GM23338 (cell line): ENCODE results near the gene CASP2.

Experiments used
- CTCF ChIP-seq, 2 experiments: fragments of 200-600 bp in 1 of 2; sonication (generic) in 1 of 2; conservative IDR thresholded peaks; 2 replicates each; pipeline versions ENCODE4 v1.5.1 to v1.6.1; 2016 to 2017; ENCODE audit warnings: antibody characterized with exemption in 2 of 2, low read depth in 2 of 2, mild to moderate bottlenecking in 2 of 2, moderate library complexity in 1 of 2
- ETS1 ChIP-seq: IDR thresholded peaks from 2 replicates; pipeline ENCODE4 v1.6.1; 2016; ENCODE audit warnings: antibody characterized with exemption
- EZH2 ChIP-seq: fragments of 200-600 bp; sonication (generic); IDR thresholded peaks from one replicate; pipeline ENCODE4 v1.8.0; 2017; ENCODE audit warnings: antibody characterized with exemption, mild to moderate bottlenecking, low read depth; ENCODE audit not compliant: unreplicated experiment
- EZH2phosphoT487 ChIP-seq: fragments of 200-600 bp; sonication (generic); IDR thresholded peaks from one replicate; pipeline ENCODE4 v1.8.1; 2018; ENCODE audit warnings: antibody characterized with exemption; ENCODE audit not compliant: unreplicated experiment
- JUNB ChIP-seq: IDR thresholded peaks from one replicate; pipeline ENCODE4 v1.6.1; 2016; ENCODE audit warnings: antibody characterized with exemption; ENCODE audit not compliant: unreplicated experiment
- NANOG ChIP-seq: IDR thresholded peaks from 2 replicates; pipeline ENCODE4 v1.6.1; 2016; ENCODE audit warnings: antibody characterized with exemption, borderline replicate concordance
- POLR2AphosphoS5 ChIP-seq: IDR thresholded peaks from 2 replicates; pipeline ENCODE4 v1.6.1; 2016; ENCODE audit warnings: antibody characterized with exemption, low read depth
- REST ChIP-seq: IDR thresholded peaks from one replicate; pipeline ENCODE4 v1.6.1; 2018; ENCODE audit warnings: antibody characterized with exemption; ENCODE audit not compliant: unreplicated experiment
- ZNF331 ChIP-seq: fragments of 250-450 bp; sonication (Bioruptor Pico); IDR thresholded peaks from 2 replicates; pipeline ENCODE4 v1.5.0; 2020; ENCODE audit warnings: low read depth, mild to moderate bottlenecking, moderate library complexity

GRCh38 chr7:143290293-143290692, 2.1 kb downstream of the CASP2 start:
- TF ChIP-seq POLR2AphosphoS5, result no peak
- no peak for TF ChIP-seq CTCF (conservative IDR thresholded peaks at IDR 0.05; ENCODE audit: low read depth in 2 of 2)
- TF ChIP-seq EZH2, result no peak
- TF ChIP-seq EZH2phosphoT487, result no peak
- TF ChIP-seq JUNB, result no peak
- TF ChIP-seq NANOG, result no peak
- TF ChIP-seq REST, result no peak
- TF ChIP-seq ZNF331 (CRISPR knock-in tag), result no peak
- no peak for TF ChIP-seq ETS1
